ENCODE results near the gene SLC4A3. TPM values are rescaled to one million over a fixed set of nuclear protein-coding genes. Genes with fewer than 3 reads are reported as not detected.

The SLC4A3 gene
- total and polyA plus RNA-seq, 2 of the 13 experiments (the other 11 are each of a cell fraction or from before 2014, with no cell fraction given), result 0.18 to 0.95 TPM

- Histone ChIP-seq H3K36me3 (replicated peaks in 1 of 2; ENCODE audit: control insufficient read depth in 1 of 2, insufficient read depth in 2 of 2, low read length in 2 of 2) (no peaks in the 10 kb centered on the region), H3K4me2 (ENCODE audit: low read depth, low read length) (no peak overlapping the region), H3K27ac (ENCODE audit: extremely low read length, insufficient read depth, low read length) (no peak overlapping the region), H3K4me3 (replicated peaks in 1 of 3; ENCODE audit: insufficient read depth in 1 of 3, low read depth in 2 of 3, low read length in 3 of 3) (no peak overlapping the region), H3K9me3 (ENCODE audit: low read length) (no peaks in the 10 kb centered on the region), H3K27me3 (ENCODE audit: control insufficient read depth in 1 of 2, insufficient read depth in 2 of 2, low read length in 2 of 2) (peaks cover 26 to 94% of the 10 kb centered on the region in 2 experiments), H3K79me2 (ENCODE audit: insufficient read depth, low read length) (no peaks in the 10 kb centered on the region), H2AFZ (ENCODE audit: low read length) (no peak overlapping the region), H3K9ac (ENCODE audit: insufficient read depth, low read depth, low read length) (no peak overlapping the region), H3K4me1 (ENCODE audit: insufficient read depth, low read length) (peaks cover 37% of the 10 kb centered on the region), H4K20me1 (ENCODE audit: insufficient read depth, low read length) (no peaks in the 10 kb centered on the region)
- in situ Hi-C loops (cut with HindIII; ENCODE audit: extremely low pct_ligation_motif_present, low pct_unique_long_range_greater_than_20kb) (no loop called here), intact Hi-C loops (cut with micrococcal nuclease; ENCODE audit: unreplicated experiment) (no loop called here)
- WGBS (ENCODE audit: low lambda C conversion rate), result 44% methylated on average over 32 of the region's 34 CpGs
- CTCF ChIA-PET (ENCODE audit: low intra/inter-chr PET ratio, low total read pairs), result no interaction called here
- POLR2A ChIA-PET, result no interaction called here
- FAIRE-seq (no peak), ATAC-seq (no peak), DNase-seq (ENCODE audit: low spot score) (no peak)
- BruUV-seq (replicated peaks), result no TSS peak
- TF ChIP-seq MAZ (IDR thresholded peaks at IDR 0.05; ENCODE audit: borderline replicate concordance, low read depth, low read length) (no peak), MAZ (CRISPR knock-in tag; IDR thresholded peaks at IDR 0.05; ENCODE audit: low read depth) (no peak), ZNF766 (CRISPR knock-in tag; IDR thresholded peaks at IDR 0.05; ENCODE audit: borderline replicate concordance) (no peak), ZNF784 (CRISPR knock-in tag; IDR thresholded peaks at IDR 0.05; ENCODE audit: borderline replicate concordance) (no peak), ZKSCAN5 (CRISPR knock-in tag; IDR thresholded peaks at IDR 0.05) (no peak)
Measured at GRCh38 chr2:219631904-219632759, 4.7 kb downstream of the SLC4A3 start.

- no peak for FAIRE-seq
- no CpG with 5 or more reads among the region's 8 CpGs for WGBS (ENCODE audit: low lambda C conversion rate)
- no peak overlapping the region for H2AFZ ChIP-seq (ENCODE audit: low read length)
- no peak for DNase-seq (ENCODE audit: low spot score)
- intact Hi-C loops (cut with micrococcal nuclease; ENCODE audit: unreplicated experiment), result no loop called here
- CTCF ChIA-PET (ENCODE audit: low intra/inter-chr PET ratio, low total read pairs), result no interaction called here
- peaks cover 28 to 98% of the 10 kb centered on the region in 2 experiments for H3K27me3 ChIP-seq (ENCODE audit: control insufficient read depth in 1 of 2, insufficient read depth in 2 of 2, low read length in 2 of 2)
- H3K27ac ChIP-seq (ENCODE audit: extremely low read length, insufficient read depth, low read length), result no peak overlapping the region
- H3K4me3 ChIP-seq (replicated peaks in 1 of 3; ENCODE audit: insufficient read depth in 1 of 3, low read depth in 2 of 3, low read length in 3 of 3), result no peak overlapping the region
- peaks cover 35% of the 10 kb centered on the region for H3K4me1 ChIP-seq (ENCODE audit: insufficient read depth, low read length)
- no peak for ATAC-seq
- H3K9me3 ChIP-seq (ENCODE audit: low read length), result no peaks in the 10 kb centered on the region
- no peaks in the 10 kb centered on the region for H3K79me2 ChIP-seq (ENCODE audit: insufficient read depth, low read length)
- H4K20me1 ChIP-seq (ENCODE audit: insufficient read depth, low read length), result no peaks in the 10 kb centered on the region
- no peaks in the 10 kb centered on the region for H3K36me3 ChIP-seq (replicated peaks in 1 of 2; ENCODE audit: control insufficient read depth in 1 of 2, insufficient read depth in 2 of 2, low read length in 2 of 2)
- POLR2A ChIA-PET, result no interaction called here
- H3K9ac ChIP-seq (ENCODE audit: insufficient read depth, low read depth, low read length), result no peak overlapping the region
- BruUV-seq (replicated peaks), result no TSS peak
- no peak overlapping the region for H3K4me2 ChIP-seq (ENCODE audit: low read depth, low read length)
- in situ Hi-C loops (cut with HindIII; ENCODE audit: extremely low pct_ligation_motif_present, low pct_unique_long_range_greater_than_20kb), result no loop called here
- TF ChIP-seq ZBTB21 (CRISPR knock-in tag; IDR thresholded peaks at IDR 0.05) (no peak), STAT6 (CRISPR knock-in tag; IDR thresholded peaks at IDR 0.05; ENCODE audit: borderline replicate concordance) (no peak)
Measured at GRCh38 chr2:219632760-219633105, 5.3 kb downstream of the SLC4A3 start.
